Sigmoid colon (tissue), 4 donors: ENCODE data around the gene COX6B1.

Experiments
- EP300 ChIP-seq, 4 donors: sonication (generic); formaldehyde crosslinking; IDR thresholded peaks; one replicate each; pipeline ENCODE4 v1.6.1; 2017; ENCODE audit warnings: antibody characterized with exemption in 4 of 4
- POLR2AphosphoS5 ChIP-seq, 4 donors: sonication (generic); formaldehyde crosslinking; IDR thresholded peaks; one replicate each; pipeline ENCODE4 v1.6.1; 2017; ENCODE audit warnings: antibody characterized with exemption in 4 of 4

GRCh38 chr19:35666251-35666913, 18.3 kb downstream of the COX6B1 start, which contains the start of gene UPK1A:
- TF ChIP-seq EP300 (IDR thresholded peaks at IDR 0.05) = no peak
- TF ChIP-seq POLR2AphosphoS5 (IDR thresholded peaks at IDR 0.05) = no peak
